A673 (cell line): Measurements from ENCODE around the gene LRRC37A.
"Not testable (repeated sequence)": the region's sequence is repeated elsewhere in the genome, so short reads cannot be mapped to it uniquely, and the experiment has no call there.

Source experiments
- CTCF ChIP-seq: fragments of 300-800, 200-600 bp; sonication (generic); conservative IDR thresholded peaks from 2 replicates; pipeline ENCODE4 v1.5.1; 2017; ENCODE audit warnings: low read depth, mild to moderate bottlenecking, antibody characterized with exemption, low read length, moderate library complexity, mixed read lengths
- EZH2 ChIP-seq: fragments of 200-600 bp; sonication (generic); IDR thresholded peaks from 2 replicates; pipeline ENCODE4 v1.6.1; 2017; ENCODE audit warnings: borderline replicate concordance, low read depth, mild to moderate bottlenecking, mixed read lengths, antibody characterized with exemption, low read length; ENCODE audit not compliant: poor library complexity, severe bottlenecking

- not testable (repeated sequence) for TF ChIP-seq CTCF, EZH2
These were observed 3.3 kb upstream of the LRRC37A start for GRCh38 chr17:46291618-46292017.
